ENCODE results near the gene AKT1. TPM values are rescaled to one million over a fixed set of nuclear protein-coding genes. Genes with fewer than 3 reads are reported as not detected.

The AKT1 gene
- total RNA-seq, 4 donors from 2014 or later = 66.6 to 93.7 (median 71.3) TPM

GRCh38 chr14:104798300-104799243 is 3.0 kb upstream of the AKT1 start:
- DNase-seq = no peak
- Histone ChIP-seq H3K9me3 (no peaks in the 10 kb centered on the region), H3K27me3 (no peaks in the 10 kb centered on the region), H3K27ac (peak overlapping the region; percentile 90 to 95 (median 94)), H3K36me3 (no peaks in the 10 kb centered on the region), H3K4me1 (peaks cover 48 to 82% (median 58%) of the 10 kb centered on the region in 3 donors), H3K4me3 (no peak overlapping the region)
- intact Hi-C loops (cut with DNase I) = no loop called here
- 75 to 82% methylated on average over 13 to 16 of the region's 16 CpGs for WGBS, 2 donors
- TF ChIP-seq, protein P1, sequence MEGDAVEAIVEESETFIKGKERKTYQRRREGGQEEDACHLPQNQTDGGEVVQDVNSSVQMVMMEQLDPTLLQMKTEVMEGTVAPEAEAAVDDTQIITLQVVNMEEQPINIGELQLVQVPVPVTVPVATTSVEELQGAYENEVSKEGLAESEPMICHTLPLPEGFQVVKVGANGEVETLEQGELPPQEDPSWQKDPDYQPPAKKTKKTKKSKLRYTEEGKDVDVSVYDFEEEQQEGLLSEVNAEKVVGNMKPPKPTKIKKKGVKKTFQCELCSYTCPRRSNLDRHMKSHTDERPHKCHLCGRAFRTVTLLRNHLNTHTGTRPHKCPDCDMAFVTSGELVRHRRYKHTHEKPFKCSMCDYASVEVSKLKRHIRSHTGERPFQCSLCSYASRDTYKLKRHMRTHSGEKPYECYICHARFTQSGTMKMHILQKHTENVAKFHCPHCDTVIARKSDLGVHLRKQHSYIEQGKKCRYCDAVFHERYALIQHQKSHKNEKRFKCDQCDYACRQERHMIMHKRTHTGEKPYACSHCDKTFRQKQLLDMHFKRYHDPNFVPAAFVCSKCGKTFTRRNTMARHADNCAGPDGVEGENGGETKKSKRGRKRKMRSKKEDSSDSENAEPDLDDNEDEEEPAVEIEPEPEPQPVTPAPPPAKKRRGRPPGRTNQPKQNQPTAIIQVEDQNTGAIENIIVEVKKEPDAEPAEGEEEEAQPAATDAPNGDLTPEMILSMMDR (IDR thresholded peaks at IDR 0.05) = no peak
- no peak for TF ChIP-seq POLR2A (IDR thresholded peaks at IDR 0.05)

DNA sequence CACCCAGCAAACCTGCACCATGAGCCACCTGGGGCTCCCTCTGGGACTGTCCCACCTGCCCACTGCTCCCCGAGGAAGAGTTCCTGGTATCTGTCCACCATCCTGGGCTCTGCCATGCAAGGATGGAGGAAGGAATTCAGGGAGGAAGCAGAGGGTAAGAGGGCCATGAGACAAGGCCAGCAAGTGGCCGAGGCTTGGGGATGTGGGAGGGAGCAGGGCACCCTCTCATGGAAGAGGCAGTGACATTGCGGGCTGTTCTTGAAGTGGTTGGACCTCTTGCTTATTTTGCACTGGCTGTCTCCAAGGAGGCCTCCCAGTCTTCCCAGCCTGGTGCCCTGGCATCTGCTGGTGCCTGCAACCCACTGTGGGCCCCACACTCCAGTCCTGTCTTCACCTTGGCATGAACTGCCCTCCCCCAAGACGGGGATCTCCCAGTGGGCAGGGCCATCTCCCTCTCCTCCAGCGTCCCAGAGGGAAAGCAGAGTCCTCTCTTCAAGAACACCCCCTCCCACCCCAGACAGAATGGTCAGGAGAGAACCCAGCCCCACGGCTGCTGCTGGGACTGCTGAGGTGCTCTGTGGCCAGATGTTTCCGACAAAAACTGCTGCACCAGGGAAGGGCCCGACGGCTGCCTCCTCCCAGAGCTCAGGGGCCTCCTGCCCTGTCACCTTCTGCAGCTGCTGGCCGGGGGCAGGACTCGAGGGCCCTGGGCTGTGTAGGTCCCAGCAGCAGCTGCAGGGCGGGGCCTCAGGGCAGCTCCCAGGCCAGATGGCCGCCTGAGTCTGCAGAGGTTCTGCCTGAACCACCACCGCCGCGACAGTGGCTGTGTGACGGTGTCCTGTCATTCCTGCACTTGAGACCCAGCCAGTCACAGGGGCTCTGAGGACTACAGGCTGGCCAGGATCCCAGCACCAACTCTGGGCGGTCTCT is 1.8 kb upstream of the AKT1 start:
- TF ChIP-seq POLR2A (IDR thresholded peaks at IDR 0.05) = no peak
- TF ChIP-seq, protein P1 (IDR thresholded peaks at IDR 0.05) = no peak
- H3K27ac ChIP-seq = peak overlapping the region in 2 of 4 donors; percentile 17 to 94
- intact Hi-C loops (cut with DNase I) = no loop called here
- H3K9me3 ChIP-seq = no peaks in the 10 kb centered on the region
- H3K4me3 ChIP-seq = no peak overlapping the region
- DNase-seq = no peak
- peaks cover 50 to 82% (median 59%) of the 10 kb centered on the region in 3 donors for H3K4me1 ChIP-seq
- WGBS, 2 donors = 43 to 100% methylated on average over 1 to 4 of the region's 18 CpGs
- peaks cover 0 to 1% (median under 1%) of the 10 kb centered on the region in 3 donors for H3K36me3 ChIP-seq
- no peaks in the 10 kb centered on the region for H3K27me3 ChIP-seq

GRCh38 chr14:104796687-104797081 is 1.1 kb upstream of the AKT1 start:
- no peaks in the 10 kb centered on the region for H3K9me3 ChIP-seq
- intact Hi-C loops (cut with DNase I) = no loop called here
- H3K36me3 ChIP-seq = peaks cover 0 to 8% (median 6%) of the 10 kb centered on the region in 3 donors
- peaks cover 50 to 82% (median 58%) of the 10 kb centered on the region in 3 donors for H3K4me1 ChIP-seq
- peak overlapping the region; percentile 86 to 94 (median 90) for H3K27ac ChIP-seq
- H3K27me3 ChIP-seq = no peaks in the 10 kb centered on the region
- H3K4me3 ChIP-seq = no peak overlapping the region
- no peak for DNase-seq
- WGBS, 2 donors = no CpG with 5 or more reads among the region's 6 CpGs
- TF ChIP-seq, protein P1 (IDR thresholded peaks at IDR 0.05) = no peak
- no peak for TF ChIP-seq POLR2A (IDR thresholded peaks at IDR 0.05)

DNA sequence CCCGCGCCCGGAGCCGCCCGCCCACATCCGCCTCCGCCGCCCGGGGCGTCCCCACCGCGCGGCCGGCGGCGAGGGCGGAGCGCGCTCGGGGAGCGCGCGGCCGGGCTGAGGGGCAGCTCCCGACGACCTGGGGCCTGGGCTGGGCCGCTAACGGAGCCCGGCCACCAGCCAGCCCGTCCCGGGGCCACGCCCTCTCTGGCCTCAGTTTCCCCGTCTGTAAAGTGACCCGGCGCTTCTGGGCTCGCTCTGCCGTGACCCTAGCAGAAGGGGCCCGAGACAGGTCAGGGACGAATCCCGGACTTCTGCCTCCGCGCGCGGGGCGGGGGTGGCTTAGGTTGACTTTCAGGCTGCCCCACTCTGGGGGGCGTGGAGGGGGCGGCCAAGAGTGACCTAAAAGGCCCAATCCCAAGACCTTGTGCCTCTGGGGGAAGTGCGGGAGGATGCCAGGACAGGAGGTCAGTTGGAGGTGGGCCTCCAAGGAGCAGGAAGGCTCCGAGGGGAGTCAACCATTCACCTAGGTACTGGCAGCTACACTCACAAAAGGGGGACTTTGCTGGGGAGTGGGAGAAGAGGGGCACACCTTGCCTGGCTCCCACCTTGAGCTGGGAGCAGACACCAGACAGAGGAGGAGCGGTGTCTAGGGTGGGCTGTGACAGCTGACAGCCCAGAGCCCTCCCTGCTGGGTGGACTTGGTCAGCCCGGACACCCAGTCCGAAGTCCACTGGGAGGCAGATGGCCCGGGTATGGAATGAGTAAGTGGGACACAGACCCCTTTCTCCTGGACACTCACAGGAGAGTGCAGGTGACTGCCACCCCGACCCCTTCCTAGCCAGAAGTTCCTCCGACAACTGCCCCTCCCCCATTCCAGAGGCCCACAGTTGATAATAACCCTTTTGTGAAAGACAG is 486 bp upstream of the AKT1 start:
- Histone ChIP-seq H3K4me3 (peak overlapping the region; percentile 39 to 95 (median 66)), H3K4me1 (peaks cover 44 to 82% (median 51%) of the 10 kb centered on the region in 3 donors), H3K36me3 (peaks cover 0 to 15% (median 8%) of the 10 kb centered on the region in 3 donors), H3K27ac (peak overlapping the region; percentile 86 to 94 (median 90)), H3K9me3 (no peaks in the 10 kb centered on the region), H3K27me3 (no peaks in the 10 kb centered on the region)
- intact Hi-C loops (cut with DNase I) = no loop called here
- TF ChIP-seq, protein P1 (IDR thresholded peaks at IDR 0.05) = no peak
- peak in 2 of 4 donors; percentile 50 to 76 for TF ChIP-seq POLR2A (IDR thresholded peaks at IDR 0.05)
- DNase-seq = no peak
- 54 to 67% methylated on average over 7 of the region's 55 CpGs for WGBS, 2 donors
